RKO (cell line): ENCODE data around the gene CCR5AS.
"Not testable (repeated sequence)": the region's sequence is repeated elsewhere in the genome, so short reads cannot be mapped to it uniquely, and the experiment has no call there.

ENCODE experiments used
- DNase-seq: peaks from one replicate; pipeline ENCODE4 v3.0.0-alpha.2; 2016; ENCODE audit warnings: low spot score

Gene CCR5AS

GRCh38 chr3:46356276-46356675, 50.6 kb downstream of the CCR5AS start:
- DNase-seq, result no peak

- no peak for DNase-seq
Measured at GRCh38 chr3:46354984-46355383, 51.9 kb downstream of the CCR5AS start.

DNA sequence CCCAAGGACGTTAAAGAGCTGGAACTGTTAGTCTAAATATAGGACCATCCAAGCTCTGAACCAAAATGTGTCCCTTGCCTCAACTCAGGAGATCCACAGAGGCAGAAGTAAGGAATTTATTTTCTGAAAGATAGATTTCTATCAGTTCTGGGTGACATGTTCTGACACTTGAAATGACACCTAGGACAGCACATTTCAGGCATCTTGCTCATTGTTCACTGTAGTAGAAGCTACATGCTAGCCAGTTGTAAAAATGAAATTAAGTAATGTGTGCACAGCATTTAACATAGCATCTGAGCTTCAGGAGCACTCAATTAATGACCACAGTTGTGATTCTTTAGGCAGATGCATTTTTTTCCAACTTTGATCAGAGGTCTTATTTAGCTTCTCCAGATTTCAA, 52.4 kb downstream of the CCR5AS start:
- DNase-seq, result no peak

- no peak for DNase-seq
Measured at GRCh38 chr3:46353647-46354410, 53.0 kb downstream of the CCR5AS start, which contains the start of gene CCR2. Gene CCR2, plus strand, starts transcription at chr3:46354111. Its CDS starts 3,417 bp downstream, at chr3:46357528.

- DNase-seq, result no peak
Measured at GRCh38 chr3:46353090-46353489, 53.8 kb downstream of the CCR5AS start.

DNA sequence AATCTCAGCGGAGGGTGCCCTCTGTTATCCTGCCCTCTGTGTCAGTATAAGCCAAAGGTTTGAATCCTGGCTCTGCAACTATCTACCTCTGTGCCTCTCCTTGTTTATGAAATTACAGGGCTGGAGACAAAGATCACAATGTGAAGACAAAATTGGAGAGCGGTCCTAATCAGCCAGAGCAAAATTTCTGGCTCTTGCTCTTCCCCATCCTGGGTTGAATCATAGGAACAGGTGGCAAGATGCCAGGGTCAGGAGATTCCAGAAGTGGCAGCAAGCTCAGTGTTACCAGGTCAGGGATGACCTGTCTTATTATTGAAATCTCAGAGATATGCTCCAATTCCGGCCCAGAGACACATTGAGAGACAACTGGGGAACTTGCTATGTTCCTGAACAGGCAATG, 55.2 kb downstream of the CCR5AS start:
- DNase-seq, result no peak

- no peak for DNase-seq
Measured at GRCh38 chr3:46350262-46350565, 56.7 kb downstream of the CCR5AS start.

GRCh38 chr3:46349484-46350261, 57.2 kb downstream of the CCR5AS start:
- no peak for DNase-seq

DNA sequence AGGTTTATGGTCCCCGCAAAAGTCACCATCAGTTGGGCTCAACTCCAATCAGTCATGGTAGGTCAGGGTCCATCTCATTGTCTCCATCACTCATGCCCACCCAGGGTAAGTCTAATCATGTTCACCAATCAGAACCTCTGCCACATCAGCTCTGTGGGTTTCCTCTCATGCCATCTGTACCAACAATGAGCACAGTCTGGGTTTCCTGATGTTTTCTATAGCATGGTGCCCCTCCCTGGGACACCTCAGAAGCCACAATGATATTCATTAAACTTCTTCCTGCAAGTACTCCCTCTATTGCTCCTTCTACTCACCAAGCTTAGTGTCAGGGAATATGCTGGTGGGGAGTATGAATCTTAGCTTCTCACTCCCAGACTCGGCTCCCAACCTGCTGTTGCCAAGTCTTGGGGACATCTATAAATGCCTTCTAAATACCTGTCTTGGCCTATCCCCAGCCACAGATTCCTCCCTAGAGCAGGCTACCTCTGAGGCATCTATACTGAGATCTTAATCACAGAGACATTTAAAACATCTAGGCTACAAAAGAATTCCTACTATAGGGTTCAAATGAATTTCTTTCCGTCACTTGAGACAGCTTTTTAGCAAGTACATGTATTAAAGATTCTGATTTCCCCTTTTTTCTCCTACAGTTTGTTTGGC, 57.9 kb downstream of the CCR5AS start:
- DNase-seq, result no peak

DNA sequence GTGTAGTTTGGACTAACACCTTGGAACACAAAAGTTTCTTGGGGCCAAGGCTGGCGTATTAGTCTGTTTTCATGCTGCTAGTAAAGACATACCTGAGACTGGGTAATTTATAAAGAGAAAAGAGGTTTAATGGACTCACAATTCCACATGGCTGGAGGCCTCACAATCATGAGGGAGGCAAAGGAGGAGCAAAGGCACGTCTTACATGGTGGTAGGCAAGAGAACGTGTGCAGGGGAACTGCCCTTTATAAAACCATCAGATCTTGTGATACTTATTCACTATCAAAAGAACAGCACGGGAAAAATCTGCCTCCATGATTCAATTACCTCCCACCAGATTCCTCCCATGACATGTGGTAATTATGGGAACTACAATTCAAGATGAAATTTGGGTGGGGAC, 62.4 kb downstream of the CCR5AS start:
- DNase-seq, result no peak

- DNase-seq, result no peak
Measured at GRCh38 chr3:46338840-46339239, 68.0 kb downstream of the CCR5AS start.

DNA sequence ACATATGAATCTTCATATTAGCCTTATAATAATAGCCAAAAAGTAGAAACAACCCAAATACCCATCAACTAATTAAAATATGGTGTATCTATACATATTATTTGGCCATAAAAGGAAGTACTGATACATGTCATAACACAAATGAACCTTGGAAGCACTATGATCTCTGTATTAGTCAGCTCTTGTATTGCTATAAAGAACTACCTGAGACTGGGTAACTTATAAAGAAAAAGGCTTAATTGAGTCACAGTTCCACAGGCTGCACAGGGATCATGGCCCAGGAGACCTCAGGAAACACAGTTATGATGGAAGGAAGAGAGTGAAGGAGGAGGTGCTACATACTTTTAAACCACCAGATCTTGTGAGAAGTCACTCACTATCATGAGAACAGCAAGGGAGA, 69.0 kb downstream of the CCR5AS start:
- DNase-seq, result no peak

DNA sequence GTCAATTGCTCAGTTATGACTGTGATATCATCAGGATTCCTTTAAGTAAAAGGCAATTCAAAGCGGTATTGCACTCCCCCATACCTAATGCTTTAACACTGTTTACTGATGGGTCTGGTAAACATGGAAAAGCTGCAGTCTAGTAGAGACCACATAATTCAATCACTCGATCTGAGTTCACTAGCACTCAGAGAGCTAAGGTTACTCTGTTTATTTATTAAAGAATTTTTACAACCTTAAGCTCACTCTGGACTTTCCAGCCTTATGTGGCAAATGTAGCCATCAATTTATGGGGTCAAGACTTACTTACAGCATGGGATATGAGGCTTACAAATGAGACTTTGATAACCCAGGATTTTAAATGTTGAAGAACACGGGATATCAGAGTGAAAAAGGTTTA, 71.3 kb downstream of the CCR5AS start:
- no peak for DNase-seq

DNA sequence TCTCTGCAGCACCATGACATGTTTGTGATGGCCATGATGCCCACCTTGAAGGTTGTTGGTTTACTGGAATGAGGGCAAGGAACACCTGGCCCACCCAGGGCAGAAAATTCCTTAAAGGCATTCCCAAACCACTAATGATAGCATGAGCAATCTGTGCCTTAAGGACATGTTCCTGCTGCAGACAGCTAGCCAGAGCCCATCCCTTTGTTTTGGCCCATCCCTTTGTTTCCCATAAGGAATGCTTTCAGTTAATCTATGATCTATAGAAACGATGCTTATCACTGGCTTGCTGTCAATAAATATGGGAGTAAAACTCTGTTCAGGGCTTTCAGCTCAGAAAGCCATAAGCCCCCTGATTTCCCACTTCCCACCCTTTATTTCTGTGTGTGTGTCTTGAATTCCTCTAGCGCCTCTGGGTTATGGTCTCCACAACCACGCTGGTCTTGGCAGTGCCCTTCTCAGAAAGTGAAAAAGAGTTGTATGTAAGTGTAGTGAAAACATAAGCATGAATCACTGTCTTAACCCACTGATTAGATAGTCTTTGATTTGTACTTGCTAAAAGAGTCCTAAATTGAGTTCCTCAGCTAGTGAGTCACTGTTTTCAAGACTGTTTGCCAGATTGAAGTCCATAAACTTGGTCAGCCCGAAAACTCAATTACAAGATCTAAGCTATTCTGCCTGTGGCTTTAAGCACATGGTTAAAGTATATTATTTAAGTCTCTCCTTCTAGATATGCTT, 72.0 kb downstream of the CCR5AS start:
- peak; percentile 14 for DNase-seq

DNA sequence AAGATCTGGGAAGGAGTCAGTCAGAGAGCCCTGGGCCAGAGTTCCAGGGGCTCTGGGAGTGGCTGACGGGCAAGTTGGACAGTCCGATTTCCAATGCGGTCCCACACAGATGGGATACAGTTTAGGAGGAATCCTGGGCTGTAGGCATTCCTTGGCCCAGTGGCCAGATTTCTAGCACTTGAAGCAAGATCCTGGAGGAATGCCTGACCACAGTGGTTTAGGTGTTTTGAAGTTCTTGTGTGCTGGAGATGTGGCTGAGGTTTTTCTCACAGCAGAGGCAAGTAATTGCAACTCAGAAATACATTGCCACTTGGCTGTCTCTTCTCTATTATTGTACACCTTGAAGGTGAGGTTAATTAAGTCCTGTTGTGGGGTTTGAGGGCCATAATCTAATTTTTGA, 76.2 kb downstream of the CCR5AS start:
- not testable (repeated sequence) for DNase-seq

DNA sequence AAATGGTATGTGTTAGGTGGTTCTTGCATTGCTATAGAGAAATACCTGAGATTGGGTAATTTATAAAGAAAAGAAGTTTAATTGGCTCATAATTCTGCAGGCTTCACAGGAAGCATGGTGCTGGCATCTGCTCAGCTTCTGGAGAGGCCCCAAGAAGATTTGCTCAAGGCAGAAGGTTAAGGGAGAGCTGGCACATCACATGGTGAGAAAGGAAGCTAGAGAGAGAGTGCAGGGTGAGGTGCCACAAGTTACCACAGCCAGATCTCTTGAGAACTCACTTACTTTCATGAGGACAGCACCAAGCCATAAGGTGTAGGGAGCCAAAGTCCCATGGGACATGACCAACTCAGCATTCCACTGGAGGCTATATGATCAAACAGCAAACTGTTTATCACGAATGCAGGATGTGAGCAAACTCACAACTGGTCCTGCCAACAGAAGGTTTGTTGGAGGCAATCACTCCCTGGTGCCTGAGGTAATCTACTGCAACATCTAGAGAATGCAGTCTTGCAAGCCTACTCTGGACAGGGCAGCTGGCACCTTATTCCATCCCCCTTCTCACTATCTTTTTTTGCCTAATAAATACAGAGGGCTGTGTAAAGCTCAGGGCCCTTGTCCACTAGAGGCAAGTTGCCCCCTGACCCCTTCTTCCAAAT, 81.1 kb downstream of the CCR5AS start:
- DNase-seq, result no peak

- DNase-seq, result no peak
Measured at GRCh38 chr3:46324036-46324435, 82.8 kb downstream of the CCR5AS start.

- DNase-seq, result no peak
Measured at GRCh38 chr3:46321461-46322104, 85.3 kb downstream of the CCR5AS start.

GRCh38 chr3:46318207-46318927, 88.5 kb downstream of the CCR5AS start:
- no peak for DNase-seq

DNA sequence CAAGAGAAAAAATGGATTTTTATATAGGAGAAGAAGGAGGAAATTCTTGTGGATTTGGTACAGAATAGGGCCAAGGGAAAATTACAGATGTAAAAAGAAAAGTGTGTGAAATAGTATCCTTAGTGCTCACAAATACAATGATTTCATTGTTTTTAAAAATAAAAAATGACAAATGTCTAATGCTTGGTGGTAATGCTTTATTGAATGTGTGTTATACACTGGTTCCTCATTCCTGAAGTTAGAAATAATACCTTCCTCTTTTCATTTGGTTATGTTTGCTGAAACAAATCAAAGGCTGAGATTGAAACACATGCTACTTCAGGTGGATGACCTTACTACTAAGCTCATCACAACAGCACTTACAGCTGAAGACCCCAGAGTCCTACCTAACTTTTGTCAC, 90.7 kb downstream of the CCR5AS start:
- no peak for DNase-seq

GRCh38 chr3:46314517-46314916, 92.3 kb downstream of the CCR5AS start:
- DNase-seq, result no peak
